HL-60/S4 (cell line): ENCODE measurements around the gene ST8SIA6.
"Not testable (repeated sequence)": the region's sequence is repeated elsewhere in the genome, so short reads cannot be mapped to it uniquely, and the experiment has no call there.

Experiments
- in situ Hi-C: fragments of 300-500 bp; cut with MboI; formaldehyde crosslinking; loops from 2 replicates; pipeline ENCODE4 v1.14.3; 2022; ENCODE audit warnings: low sequenced_read_pairs

ST8SIA6 gene

DNA sequence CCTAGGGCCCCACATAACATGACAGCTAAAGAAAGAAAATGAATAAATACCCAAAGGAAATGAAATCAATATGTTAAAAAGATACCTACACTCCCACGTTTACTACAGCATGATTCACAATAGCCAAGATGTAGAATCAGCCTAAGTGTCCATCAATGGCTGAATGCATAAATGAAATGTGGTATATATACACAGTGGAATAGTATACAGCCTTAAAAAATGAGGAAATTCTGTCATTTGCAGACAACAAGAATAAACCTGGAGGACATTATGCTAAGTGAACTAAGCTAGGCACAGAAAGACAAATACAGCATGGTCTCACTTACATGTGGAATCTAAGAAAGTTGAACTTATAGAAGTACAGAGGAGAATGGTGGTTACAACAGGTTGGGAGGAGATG lies 102.9 kb downstream of the ST8SIA6 start:
- in situ Hi-C loops: no loop called here

DNA sequence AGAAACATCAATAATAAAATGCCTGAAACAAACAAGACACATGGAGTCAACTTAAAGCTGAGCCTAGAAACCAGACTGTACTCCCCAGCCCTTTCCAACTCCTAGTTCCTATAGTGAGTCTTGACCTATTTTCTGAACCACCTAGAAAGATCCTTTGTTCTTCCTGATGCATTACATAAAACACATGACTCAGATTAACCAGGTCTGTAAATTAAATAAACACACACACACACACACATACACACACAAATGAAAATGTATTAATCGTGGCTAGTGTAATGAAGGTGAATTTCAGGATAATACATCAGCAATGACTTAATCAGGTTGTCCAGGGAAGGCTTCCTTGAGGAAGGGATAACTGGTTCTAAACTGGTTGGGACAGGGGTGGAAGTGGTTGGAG lies 104.7 kb downstream of the ST8SIA6 start:
- in situ Hi-C loops: no loop called here

DNA sequence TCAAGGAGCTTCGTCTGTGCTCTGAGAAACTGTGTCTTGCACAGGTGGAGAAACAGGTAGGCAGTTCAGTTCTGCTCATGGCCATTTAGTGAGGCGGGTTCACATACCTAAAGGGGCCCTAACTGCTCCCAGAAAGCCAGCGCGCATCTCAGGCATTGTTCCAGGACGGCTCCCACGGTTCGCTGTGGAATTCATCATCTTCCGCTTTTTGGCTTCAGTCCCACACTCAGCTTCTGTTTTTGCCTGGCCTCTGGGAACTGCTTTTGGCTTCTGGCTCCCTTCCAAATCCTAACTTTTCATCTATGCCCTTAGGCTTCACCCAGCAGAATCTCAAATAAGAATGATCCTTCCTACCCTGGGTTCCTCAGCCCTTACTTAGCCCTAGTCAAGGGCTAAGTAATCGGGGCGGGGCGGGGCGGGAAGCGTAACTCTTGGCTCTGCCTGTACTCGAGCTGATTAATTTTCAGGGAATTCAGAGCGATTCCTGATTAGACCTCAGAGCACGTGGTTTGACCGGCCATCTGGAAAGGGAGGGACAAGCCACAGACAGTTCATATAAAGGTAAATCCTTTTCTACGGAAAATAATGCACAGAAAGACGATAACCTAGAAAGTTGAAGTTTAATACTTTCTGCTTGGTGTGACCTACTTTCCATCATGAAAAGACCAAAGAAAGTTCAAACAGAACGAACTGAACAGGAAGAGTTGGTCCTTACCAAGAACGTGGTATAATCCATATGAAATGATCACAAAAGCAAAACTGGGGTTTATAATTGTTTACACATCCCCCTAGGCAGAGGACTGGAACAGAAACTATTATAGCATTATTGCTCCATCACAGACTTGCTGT lies 105.7 kb downstream of the ST8SIA6 start:
- in situ Hi-C loops: no loop called here

DNA sequence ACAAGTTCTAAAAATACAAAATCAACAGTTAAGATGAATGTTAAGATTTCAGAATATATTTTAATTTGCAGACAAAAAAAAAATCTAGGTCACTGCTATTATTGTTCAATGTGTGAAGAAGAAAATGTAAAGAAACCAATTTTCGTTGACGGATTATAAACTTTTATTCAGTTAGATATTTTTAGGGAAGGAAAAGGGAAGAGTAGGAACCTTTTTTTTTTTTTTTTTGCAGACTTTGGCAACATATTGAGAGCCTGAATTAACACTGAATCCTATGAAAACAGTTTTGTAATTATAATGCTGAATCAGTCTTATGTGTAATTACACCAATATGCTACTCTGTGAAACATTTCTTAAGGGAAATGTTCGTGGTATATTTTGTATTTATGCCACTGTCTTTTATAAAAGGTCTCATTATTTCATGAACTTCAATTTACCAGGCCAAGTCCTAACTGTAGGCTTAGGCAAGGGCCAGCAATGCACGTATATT lies 106.3 kb downstream of the ST8SIA6 start:
- in situ Hi-C loops: no loop called here

DNA sequence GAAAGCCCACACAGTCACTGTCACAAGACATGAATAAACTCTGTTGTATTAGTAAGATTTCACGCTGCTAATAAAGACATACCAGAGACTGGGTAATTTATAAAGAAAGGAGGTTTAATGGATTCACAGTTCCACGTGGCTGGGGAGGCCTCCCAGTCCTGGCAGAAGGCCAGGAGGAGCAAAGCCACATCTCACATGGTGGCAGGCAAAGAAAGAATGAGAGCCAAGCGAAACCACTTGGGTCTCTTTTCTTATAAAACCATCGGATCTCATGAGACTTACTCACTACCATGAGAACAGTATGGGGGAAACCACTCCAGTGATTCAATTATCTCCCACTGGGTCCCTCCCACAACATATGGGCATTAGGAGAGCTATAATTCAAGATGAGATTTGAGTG lies 110.2 kb downstream of the ST8SIA6 start:
- in situ Hi-C loops: no loop called here

DNA sequence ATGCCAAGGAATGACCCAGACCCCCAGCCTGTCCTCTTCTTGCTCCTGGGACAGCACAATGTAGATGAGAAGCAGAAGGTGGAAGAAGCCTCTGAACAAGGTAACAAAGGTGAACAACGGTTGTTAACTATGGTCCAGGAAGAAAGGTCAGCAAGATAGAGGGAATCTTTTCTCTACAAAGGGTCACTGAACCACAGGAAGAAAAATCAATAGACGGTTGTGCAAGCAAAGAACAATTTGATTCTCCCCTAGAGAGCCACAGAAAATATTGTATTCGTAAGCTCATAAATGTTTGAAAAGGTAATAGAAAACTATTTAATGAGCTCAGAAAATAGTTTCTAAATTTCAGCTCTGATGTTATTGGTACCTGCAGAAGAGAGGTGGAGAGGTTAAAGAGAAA lies 111.3 kb downstream of the ST8SIA6 start:
- in situ Hi-C loops: no loop called here

DNA sequence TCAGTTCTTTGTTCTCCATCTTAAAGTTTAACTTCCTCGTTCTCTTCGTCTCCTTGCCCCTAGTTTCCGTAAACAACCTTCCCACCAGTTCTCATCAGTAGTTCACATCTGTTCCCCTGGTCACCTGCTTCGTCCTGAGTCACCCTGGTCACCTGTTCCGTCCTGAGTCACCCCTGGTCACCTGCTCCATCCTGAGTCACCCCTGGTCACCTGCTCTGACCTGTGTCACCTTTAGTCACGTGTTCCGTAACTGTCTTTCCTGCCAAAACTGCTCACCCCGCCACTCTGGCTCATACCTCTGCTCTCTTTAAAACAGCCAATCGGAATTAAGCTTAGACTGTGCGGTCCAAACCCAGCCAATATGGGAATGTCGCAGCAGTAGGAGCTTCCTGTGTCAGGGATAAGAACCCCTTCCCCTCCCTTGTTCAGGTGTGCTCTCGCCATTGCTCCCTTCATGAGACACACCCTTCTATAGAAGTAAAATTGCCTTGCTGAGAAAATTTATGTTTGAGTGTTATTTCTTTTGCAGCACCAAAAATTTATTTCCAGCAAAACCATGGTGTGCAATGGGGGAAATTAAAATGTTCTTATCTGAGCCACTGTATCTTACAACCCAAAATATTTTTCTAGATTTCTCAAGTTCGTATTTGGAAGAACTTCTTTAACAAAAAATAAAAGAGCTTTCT lies 114.1 kb downstream of the ST8SIA6 start:
- in situ Hi-C loops: no loop called here

DNA sequence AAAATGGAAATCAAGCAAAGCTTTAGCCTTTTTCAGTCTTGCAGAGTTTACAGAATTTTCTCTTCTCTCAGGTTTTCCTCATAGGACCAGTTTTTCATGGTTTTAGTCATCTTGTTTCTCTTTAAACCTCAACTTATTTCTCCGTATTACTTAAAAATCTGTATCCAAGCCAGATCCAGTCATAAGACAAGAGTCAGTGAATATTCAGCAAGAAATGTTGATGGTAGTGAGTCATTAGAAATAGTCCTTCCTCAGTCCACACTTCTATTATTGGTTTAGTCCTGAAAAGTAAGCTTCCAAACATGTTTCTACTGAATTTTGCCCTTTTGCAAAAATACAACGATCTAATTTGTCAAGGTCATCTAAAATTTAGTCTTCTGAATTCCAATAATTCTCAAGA lies 119.3 kb downstream of the ST8SIA6 start:
- in situ Hi-C loops: no loop called here

DNA sequence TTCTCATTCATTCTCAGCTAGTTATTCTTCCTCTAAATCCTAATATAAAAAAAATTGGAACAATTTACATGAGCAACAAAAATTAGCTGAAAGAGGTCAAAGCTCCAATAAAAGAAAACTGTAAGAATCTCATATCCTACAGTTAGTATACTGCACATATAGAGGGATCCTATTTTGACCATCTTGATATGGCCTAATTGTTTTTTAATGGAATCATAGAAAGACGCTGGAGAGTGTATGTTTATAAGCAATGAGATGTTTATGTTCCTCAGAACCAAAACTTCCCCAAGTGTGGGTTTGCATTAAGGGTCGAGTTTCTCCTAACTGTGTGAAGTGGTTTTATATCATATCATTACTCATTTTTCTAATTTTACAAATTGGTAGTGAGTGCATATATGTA lies 123.9 kb downstream of the ST8SIA6 start:
- in situ Hi-C loops: no loop called here

DNA sequence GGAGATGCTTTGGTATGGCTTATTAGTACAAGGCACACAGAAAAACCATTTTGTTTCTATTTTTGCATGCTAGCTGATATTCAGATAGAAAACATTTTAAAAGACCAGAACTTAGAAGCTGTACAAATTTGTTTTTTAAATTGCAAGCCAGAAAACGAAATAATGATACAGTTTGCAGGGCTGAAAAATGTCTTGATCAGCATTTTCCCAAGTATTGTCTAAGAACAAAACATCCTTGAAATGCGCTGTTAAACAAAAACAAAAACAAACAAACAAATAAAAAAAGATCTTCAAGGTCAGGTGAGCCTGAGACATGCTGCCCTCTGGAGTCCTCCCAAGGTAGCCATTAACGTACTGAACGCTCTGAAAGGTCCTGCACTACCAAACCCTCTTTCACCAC lies 128.0 kb downstream of the ST8SIA6 start:
- in situ Hi-C loops: no loop called here

DNA sequence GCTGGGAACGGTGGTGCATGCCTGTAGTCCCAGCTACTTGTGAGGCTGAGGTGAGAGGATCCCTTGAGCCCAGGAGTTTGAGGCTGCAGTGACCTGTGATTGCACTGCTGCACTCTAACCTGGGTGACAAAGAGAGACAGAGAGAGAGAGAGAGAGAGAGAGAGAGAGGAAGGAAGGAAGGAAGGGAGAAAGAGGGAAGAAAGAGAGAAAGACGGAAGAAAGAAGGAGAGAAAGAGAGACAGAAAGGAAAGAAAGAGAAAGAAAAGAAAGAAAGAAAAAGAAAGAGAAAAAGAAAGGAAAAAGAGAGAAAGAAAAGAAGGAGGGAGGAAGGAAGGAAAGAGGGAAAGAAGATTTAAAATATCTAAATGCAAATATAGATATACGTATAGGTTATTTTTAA lies 132.4 kb downstream of the ST8SIA6 start:
- in situ Hi-C loops: not testable (repeated sequence)

DNA sequence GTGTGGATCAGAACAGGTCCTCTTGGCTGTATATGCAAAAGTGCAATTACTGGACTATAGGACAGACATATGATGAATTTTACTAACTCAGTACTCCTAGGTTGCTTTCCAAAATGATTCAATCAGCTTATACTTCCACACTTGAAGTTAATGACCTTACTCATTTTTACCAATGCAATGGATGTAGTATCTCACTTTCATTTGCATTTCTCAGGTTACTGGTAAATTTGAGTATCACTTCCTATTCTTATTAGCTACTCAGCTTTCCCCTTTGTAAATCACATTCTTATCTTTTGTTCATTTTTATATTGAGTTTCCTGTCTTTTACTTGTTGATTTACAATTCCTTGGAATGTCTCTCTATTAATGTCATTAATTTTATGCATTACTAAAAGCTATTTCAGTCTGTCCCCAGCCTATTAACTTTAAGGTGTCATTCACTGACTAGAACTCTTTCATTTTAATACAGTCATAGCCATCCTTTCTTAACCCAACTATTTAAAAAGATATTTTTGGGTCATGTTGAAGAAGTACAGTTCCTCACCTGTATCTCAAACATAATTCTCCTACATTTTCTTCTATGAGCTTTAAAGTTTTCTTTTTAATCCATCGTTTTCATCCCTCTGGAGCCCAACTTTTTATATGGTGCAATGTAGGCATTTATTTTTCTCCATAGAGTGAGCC lies 137.8 kb downstream of the ST8SIA6 start:
- in situ Hi-C loops: no loop called here

DNA sequence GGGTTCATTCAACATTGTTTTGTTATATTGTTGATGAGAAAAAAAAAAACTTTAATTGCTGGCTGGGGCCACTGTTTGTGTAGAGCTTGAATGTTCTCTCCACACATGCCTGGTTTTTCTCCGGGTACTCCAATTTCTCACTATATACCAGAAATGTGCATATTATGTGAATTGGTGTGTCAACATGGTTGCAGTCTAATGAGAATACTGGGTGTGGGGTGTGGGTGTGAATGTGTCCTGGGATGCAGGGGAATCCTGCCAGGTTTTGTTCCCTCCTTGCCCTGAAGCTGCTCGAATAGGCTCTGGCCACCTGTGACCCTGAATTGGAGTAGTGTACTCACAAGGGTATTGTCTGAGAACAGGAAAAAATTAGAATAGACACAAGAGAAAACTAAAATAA lies 145.0 kb downstream of the ST8SIA6 start:
- in situ Hi-C loops: no loop called here

DNA sequence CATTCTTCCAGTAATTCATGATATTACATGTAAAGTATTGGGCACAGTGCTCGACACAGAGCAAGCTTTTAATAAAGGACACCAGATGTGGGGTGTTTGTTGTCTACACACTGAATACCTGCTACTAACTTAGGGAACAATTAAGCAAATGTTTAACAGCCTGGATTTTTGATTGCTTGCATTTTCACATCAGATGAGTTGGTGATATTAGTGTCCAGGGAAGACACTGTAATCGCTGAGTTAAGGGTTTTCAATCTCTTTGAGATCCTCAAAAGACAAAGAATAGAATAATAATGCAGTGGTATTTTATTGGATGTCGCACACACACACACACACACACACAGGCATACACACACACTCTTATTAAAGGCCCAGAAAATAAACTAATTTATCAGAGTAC lies 147.3 kb downstream of the ST8SIA6 start:
- in situ Hi-C loops: no loop called here

DNA sequence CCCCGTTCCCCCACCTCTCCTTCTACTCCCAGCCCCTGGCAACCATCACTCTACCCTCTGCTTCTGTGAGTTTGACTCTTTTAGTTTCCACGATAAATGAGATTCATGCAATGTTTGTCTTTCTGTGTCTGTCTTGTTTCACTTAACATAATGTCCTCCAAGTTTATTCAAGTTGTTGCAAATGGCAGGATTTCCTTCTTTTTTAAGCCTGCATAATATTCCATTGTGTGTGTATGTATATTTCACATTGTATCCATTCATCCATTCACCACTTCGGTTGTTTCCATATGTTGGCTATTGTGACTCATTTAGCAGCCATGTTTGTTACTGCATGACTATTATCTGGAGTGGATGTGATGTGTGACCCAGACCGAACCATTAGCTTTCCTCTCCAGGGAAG lies 162.0 kb downstream of the ST8SIA6 start:
- in situ Hi-C loops: no loop called here

DNA sequence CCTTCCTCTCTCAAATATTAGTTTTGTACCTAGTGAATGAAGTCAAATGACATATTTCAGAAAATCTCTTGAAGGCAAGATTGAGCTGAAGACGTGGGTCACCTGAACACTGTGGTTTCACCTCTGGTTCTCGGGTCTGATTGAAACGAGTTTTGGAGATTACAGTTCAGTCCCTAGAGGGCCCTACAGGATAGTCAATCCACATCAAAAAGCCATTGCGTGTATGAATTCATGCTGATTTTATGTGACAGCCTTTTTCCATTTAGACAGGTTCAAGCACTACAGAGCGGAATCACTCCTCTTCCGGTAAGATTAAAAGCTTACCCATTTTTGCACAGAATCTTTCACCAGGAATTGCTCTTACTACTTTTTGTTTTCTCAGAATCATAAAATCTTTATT lies 164.2 kb downstream of the ST8SIA6 start:
- in situ Hi-C loops: no loop called here

DNA sequence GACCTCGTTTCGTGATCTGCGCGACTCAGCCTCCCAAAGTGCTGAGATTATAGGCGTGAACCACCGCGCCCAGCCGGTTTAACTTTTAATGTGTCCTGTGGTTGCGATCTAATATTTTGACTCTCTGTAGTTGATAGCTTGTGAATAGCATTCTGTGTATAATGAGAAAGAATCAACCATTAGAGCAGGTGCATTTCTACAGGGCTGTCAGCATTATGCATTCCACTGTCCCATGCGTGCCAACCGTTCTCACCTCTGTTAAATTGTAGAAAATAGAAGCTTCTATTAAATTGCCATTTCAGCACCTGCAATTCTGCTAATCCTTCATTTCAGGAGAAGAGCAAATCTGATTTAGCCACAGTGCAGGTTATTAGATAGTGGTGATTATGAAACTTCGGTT lies 164.6 kb downstream of the ST8SIA6 start:
- in situ Hi-C loops: no loop called here

DNA sequence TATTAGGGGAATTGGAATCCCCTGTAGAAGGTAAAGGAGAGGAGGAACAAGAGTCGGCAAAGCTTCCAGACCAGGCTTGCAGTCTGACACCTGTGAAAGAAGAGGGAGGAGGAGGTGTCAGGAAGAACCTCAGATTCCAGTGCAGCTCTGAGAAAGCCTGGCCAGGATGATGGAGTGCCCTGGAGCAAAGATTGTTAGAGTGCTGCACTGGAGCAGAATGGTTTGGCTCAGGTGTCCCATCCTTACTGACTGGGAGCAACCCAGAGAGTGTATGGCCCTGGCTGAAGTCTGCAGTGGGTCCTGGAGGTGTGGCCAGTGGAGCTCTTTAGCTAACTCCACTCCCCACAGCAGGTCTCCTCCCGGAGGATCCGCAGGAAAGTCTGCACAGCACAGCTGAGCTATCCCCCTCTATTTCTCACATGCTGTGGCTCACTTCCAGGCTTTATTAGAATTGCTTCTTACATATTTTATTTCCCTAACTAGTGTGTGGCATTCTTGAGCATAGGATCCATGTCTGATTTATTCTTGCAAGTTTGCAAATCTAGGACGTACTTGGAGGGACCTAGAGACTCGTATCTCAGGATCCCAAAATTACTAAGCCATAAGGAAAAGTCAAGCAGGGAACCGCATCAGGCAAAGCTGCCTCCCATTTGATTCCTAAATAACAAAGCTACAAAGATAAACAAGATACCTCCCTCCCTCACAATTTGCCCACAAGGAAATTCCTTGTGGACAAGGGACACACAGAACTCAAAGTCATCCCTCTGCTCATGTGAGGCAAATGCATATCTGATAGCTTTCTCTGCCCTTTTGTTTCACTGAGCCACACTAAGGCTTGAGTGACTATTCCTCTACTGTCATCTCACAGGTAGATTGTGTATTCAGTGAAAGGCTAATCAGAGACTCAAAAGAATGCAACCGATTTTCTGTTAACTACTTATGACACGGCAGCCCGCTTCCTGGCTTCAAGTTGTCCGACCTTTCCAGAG lies 167.5 kb downstream of the ST8SIA6 start:
- in situ Hi-C loops: no loop called here

DNA sequence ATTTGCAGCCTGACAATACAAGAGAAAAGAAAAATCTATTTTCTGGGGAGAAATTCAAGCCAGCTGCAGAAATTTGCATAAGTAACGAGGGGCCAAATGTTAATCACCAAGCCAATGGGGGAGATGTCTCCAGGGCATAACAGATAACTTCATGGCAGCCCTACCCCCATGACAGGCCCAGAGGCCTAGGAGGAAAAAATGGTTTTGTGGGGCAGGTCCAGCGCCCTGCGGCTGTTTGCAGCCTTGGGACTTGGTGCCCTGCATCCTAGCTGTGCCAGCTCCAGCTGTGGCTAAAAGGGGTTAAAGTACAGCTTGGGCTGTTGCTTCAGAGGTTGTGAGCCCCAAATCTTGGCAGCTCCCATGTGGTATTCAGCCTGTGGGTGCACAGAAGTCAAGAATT lies 172.1 kb downstream of the ST8SIA6 start:
- in situ Hi-C loops: no loop called here

DNA sequence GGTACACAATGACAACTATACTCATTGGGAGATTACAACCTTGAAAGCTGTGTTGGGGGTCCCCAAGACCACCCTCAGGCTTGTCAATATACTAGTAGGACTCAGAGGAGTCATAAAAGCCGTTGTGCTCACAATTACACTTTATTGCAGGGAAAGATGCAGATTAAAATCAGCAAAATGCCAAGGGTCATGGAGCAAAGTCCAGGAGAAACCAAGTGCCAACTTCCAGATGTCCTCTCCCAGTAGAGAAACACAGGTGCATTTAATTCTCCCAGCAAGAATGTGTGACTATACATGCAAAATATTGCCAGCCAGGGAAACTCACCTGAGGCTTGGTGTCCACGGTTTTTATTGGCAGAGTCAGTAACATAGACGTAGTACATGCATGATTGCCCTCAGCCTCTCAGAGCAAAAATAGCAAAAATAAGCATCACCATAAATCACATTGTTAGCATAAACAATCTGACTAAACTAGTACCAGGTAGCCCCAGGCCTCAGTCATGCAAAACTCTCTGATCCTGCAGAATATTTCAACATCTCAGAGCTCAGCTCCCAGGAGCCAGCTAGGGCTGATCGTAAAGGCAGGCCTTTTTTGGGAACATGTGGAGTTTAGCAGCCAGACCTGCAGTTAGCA lies 175.7 kb downstream of the ST8SIA6 start:
- in situ Hi-C loops: no loop called here
